HG02623 (cell line): ENCODE data around the gene PCDHGA6.
"Not testable (repeated sequence)": the region's sequence is repeated elsewhere in the genome, so short reads cannot be mapped to it uniquely, and the experiment has no call there.

Experiments used
- ATAC-seq: cut with Tn5 transposase; IDR thresholded peaks from one replicate; pipeline ENCODE4 v1.9.1; 2021; ENCODE audit warnings: moderate library complexity; ENCODE audit not compliant: unreplicated experiment

Gene PCDHGA6

DNA sequence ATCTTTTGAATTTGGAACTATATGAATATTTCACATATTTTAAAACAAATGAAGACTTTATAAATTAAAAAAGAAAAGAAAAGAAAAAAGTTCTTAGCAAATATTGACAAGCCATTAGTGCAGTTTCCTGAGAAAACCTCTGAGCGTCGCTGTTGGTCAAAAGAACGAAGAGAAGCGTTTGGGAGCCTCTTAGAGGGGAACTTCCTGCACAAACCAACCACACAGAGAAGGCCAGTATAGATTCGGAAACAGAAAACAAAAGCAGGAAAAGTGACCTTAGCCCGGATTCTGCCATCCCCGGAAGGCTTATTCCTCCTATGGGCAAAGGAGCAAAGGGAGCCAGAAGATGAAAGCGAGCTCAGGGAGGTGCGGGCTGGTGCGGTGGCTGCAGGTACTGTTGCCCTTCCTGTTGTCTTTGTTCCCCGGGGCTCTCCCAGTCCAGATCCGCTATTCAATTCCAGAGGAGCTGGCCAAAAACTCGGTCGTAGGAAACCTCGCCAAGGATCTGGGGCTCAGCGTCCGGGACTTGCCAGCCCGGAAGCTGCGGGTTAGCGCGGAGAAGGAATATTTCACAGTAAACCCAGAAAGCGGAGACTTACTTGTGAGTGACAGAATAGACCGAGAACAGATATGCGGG is 13.8 kb upstream of the PCDHGA6 start, which contains the start of gene PCDHGB2:
Gene PCDHGB2 (plus strand): TSS at position 205 of the 637 bp plus-strand sequence. CDS start 142 bp downstream, at position 347.
- ATAC-seq = peak; percentile 68

GRCh38 chr5:141360685-141361084 is 13.0 kb upstream of the PCDHGA6 start:
- ATAC-seq = no peak

DNA sequence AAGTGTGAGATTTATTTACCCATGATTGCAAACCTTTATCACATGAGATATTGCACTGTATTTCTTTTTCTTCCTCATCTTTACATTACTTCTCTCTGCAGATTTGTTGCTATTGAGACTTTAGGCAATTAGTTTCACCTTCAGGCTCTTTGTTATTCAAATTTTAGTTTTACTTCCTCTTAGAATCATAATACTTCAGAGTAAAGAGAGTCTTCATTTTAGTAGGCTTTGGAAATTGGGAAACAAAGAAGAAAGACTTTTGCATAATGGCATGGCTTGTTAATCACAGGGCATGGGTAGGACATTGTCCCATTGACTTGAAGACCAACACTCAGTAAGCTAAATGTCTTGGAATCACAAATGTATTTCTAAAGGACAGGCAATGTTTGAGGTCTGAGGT is 11.0 kb upstream of the PCDHGA6 start:
- no peak for ATAC-seq

DNA sequence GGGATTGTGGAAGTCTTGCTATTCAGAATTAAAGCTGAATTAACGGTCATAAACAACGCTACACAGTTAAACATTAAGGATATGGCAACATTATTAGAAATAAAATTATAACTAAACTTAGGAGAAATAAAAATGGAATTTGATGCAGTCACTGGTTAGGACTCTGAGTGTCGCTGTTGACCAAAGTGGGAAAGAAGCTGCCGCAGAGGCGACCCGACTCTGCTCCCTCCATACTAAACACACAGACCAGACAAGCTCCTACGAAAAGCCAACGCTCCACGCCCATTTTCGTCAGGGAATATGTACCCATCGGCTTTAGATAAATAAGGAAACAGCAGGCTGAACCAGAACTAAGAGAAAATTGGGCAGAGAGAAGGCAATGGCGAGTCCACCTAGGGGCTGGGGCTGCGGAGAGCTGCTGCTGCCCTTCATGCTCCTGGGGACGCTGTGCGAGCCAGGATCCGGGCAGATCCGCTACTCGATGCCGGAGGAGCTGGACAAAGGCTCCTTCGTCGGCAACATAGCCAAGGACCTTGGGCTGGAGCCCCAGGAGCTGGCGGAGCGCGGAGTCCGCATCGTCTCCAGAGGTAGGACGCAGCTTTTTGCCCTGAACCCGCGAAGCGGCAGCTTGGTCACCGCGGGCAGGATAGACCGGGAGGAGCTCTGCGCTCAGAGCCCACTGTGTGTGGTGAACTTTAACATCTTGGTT is 9.6 kb upstream of the PCDHGA6 start, which contains the start of gene PCDHGA5:
Gene PCDHGA5 (plus strand): TSS at position 211 of the 709 bp plus-strand sequence. CDS start 169 bp downstream, at position 380.
- no peak for ATAC-seq

- ATAC-seq = no peak
These were observed 7.4 kb upstream of the PCDHGA6 start for GRCh38 chr5:141366016-141366896.

DNA sequence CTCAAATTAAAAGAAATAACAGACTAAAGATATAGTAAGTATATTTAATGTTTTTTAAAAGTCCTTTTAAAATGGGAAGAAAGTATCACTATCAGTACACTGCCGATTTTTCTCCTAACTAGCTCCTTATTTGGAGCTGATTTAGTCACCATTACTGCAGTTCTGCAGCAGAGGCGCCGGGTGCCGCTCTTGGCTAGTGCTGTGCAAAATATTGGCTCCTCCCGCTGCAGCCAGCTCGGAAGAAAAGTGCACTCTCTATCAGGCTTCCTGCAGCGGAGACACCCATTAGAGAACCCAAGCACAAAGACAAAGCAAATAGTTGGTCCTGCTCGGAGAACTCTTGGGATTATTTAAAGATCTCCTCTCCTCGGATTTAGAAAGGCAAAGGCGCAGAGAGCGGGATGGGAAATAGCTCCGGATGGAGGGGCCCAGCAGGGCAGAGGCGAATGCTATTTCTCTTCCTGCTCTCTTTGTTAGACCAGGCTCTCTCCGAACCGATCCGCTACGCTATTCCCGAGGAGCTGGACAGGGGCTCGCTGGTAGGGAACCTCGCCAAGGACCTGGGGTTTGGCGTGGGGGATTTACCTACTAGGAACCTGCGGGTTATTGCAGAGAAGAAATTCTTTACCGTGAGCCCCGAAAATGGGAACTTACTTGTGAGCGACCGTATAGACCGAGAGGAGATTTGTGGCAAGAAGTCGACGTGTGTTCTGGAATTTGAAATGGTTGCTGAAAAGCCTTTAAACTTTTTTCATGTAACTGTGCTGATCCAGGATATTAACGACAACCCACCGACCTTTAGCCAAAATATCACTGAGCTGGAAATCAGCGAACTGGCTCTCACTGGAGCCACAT is 3.5 kb upstream of the PCDHGA6 start, which contains the start of gene PCDHGB3:
Gene PCDHGB3 (plus strand): TSS at position 249 of the 855 bp plus-strand sequence. CDS start 153 bp downstream, at position 402.
- peak; percentile 89 for ATAC-seq

DNA sequence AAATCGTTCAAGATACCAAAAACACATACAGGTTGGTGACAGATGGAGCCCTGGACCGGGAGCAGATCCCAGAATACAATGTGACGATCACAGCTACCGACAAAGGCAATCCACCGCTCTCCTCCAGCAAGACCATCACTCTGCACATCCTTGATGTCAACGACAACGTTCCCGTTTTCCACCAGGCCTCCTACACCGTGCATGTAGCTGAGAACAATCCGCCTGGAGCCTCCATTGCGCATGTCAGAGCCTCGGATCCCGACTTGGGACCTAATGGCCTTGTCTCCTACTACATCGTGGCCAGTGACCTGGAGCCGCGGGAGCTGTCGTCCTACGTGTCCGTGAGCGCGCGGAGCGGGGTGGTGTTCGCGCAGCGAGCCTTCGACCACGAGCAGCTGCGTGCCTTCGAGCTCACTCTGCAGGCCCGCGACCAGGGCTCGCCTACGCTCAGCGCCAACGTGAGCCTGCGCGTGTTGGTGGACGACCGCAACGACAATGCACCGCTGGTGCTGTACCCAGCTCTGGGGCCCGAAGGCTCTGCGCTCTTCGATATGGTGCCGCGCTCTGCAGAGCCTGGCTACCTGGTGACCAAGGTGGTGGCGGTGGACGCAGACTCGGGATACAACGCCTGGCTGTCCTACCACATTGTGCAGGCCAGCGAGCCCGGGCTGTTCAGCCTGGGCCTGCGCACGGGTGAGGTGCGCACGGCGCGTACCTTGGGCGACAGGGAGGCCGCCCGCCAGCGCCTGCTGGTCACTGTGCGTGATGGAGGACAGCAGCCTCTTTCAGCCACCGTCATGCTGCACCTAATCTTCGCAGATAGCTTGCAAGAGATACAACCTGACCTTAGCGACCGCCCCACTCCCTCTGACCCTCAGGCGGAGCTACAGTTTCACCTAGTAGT is 1.9 kb upstream of the PCDHGA6 start:
- no peak for ATAC-seq

GRCh38 chr5:141374627-141375026 is 936 bp downstream of the PCDHGA6 start:
- ATAC-seq = no peak

- not testable (repeated sequence) for ATAC-seq
These were observed 1.9 kb downstream of the PCDHGA6 start for GRCh38 chr5:141375444-141376155.

- ATAC-seq = no peak
These were observed 9.0 kb downstream of the PCDHGA6 start, which contains the start of gene PCDHGA7 for GRCh38 chr5:141382469-141383294. Gene PCDHGA7 (plus strand): TSS chr5:141382742. CDS start chr5:141382900, 158 bp downstream.

DNA sequence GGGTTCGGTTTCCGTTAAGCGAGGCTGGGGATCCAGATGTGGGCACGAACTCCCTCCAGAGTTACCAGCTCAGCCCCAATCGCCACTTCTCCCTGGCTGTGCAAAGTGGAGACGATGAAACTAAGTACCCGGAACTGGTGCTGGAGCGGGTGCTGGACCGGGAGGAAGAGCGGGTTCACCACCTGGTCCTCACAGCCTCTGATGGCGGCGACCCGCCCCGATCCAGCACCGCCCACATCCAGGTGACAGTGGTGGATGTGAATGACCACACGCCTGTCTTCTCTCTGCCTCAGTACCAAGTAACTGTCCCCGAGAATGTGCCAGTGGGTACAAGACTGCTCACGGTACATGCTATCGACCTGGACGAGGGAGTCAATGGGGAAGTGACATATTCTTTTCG is 9.7 kb downstream of the PCDHGA6 start:
- no peak for ATAC-seq

DNA sequence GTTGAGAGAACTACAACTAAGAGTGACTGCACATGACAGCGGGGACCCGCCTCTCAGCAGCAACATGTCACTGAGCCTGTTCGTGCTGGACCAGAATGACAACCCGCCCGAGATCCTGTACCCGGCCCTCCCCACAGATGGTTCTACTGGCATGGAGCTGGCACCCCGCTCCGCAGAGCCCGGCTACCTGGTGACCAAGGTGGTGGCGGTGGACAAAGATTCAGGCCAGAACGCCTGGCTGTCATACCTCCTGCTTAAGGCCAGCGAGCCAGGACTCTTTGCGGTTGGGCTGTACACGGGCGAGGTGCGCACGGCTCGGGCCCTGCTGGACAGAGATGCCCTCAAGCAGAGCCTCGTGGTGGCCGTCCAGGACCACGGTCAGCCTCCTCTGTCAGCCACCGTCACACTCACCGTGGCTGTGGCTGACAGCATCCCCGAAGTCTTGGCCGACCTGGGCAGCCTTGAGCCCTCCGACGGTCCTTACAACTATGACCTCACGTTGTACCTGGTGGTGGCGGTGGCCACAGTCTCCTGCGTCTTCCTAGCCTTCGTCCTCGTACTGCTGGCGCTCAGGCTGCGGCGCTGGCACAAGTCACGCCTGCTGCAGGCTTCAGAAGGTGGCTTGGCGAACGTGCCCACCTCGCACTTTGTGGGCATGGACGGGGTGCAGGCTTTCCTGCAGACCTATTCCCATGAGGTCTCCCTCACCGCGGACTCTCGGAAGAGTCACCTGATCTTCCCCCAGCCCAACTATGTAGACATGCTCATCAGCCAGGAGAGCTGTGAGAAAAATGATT is 11.0 kb downstream of the PCDHGA6 start:
- no peak for ATAC-seq

GRCh38 chr5:141387557-141388311 is 14.0 kb downstream of the PCDHGA6 start, which contains the start of gene PCDHGB4:
Gene PCDHGB4 (plus strand): TSS chr5:141387698. CDS start chr5:141387885, 187 bp downstream.
- ATAC-seq = not testable (repeated sequence)

- no peak for ATAC-seq
These were observed 15.0 kb downstream of the PCDHGA6 start for GRCh38 chr5:141388661-141389060.

DNA sequence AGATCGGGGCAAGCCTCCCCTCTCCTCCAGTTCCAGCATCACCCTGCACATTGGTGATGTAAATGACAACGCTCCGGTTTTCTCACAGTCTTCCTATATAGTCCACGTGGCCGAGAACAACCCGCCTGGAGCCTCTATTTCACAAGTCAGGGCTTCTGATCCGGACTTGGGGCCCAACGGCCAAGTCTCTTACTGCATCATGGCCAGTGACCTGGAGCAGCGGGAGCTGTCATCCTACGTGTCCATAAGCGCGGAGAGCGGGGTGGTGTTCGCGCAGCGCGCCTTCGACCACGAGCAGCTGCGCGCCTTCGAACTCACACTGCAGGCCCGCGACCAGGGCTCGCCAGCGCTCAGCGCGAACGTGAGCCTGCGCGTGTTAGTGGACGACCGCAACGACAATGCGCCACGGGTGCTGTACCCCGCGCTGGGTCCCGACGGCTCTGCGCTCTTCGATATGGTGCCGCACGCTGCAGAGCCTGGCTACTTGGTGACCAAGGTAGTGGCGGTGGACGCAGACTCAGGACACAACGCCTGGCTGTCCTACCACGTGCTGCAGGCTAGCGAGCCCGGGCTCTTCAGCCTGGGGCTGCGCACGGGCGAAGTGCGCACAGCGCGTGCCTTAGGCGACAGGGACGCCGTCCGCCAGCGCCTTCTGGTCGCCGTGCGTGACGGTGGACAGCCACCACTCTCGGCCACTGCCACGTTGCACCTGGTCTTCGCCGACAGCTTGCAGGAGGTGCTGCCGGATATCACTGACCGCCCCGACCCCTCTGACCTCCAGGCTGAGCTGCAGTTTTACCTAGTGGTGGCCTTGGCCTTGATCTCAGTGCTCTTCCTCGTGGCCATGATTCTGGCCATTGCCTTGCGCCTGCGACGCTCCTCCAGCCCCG is 15.7 kb downstream of the PCDHGA6 start:
- ATAC-seq = no peak
